ENCODE measurements around the gene AGAP1.

Gene AGAP1

GRCh38 chr2:235904585-235904931, 410.7 kb downstream of the AGAP1 start:
- no peak for DNase-seq

GRCh38 chr2:235908826-235909225, 415.0 kb downstream of the AGAP1 start:
- peak; percentile 38 for DNase-seq

- DNase-seq, result no peak
Observed at GRCh38 chr2:235909358-235909757, 415.5 kb downstream of the AGAP1 start.

- no peak for DNase-seq
Observed at GRCh38 chr2:235910067-235910466, 416.2 kb downstream of the AGAP1 start.

GRCh38 chr2:235911125-235911524, 417.3 kb downstream of the AGAP1 start:
- no peak for DNase-seq

GRCh38 chr2:235911633-235912233, 417.9 kb downstream of the AGAP1 start:
- DNase-seq, result no peak

GRCh38 chr2:235914756-235915155, 420.9 kb downstream of the AGAP1 start:
- DNase-seq, result no peak

GRCh38 chr2:235917506-235917905, 423.7 kb downstream of the AGAP1 start:
- peak; percentile 43 for DNase-seq

- DNase-seq, result no peak
Observed at GRCh38 chr2:235918876-235919275, 425.0 kb downstream of the AGAP1 start.

- DNase-seq, result no peak
Observed at GRCh38 chr2:235920216-235920865, 426.5 kb downstream of the AGAP1 start.

GRCh38 chr2:235921508-235922191, 427.8 kb downstream of the AGAP1 start:
- DNase-seq, result no peak

- no peak for DNase-seq
Observed at GRCh38 chr2:235922839-235923238, 429.0 kb downstream of the AGAP1 start.

- no peak for DNase-seq
Observed at GRCh38 chr2:235923859-235924674, 430.2 kb downstream of the AGAP1 start.

- no peak for DNase-seq
Observed at GRCh38 chr2:235924675-235925063, 430.8 kb downstream of the AGAP1 start.

GRCh38 chr2:235925250-235925919, 431.5 kb downstream of the AGAP1 start:
- DNase-seq, result no peak

GRCh38 chr2:235926229-235926628, 432.4 kb downstream of the AGAP1 start:
- DNase-seq, result no peak

- DNase-seq, result no peak
Observed at GRCh38 chr2:235928751-235929370, 435.0 kb downstream of the AGAP1 start.

- DNase-seq, result no peak
Observed at GRCh38 chr2:235930701-235931100, 436.9 kb downstream of the AGAP1 start.

- DNase-seq, result no peak
Observed at GRCh38 chr2:235931676-235932075, 437.8 kb downstream of the AGAP1 start.

GRCh38 chr2:235934059-235934773, 440.4 kb downstream of the AGAP1 start:
- DNase-seq, result no peak

- DNase-seq, result no peak
Observed at GRCh38 chr2:235934774-235935484, 441.1 kb downstream of the AGAP1 start.
